Mucosa of descending colon (tissue), 3 donors: Measurements from ENCODE around the gene ARNT2. TPM values are rescaled to one million over a fixed set of nuclear protein-coding genes. Genes with fewer than 3 reads are reported as not detected.

Source experiments
- ATAC-seq: fragments of 200-7000 bp; cut with Tn5 transposase; one replicate; pipeline ENCODE4 v1.9.1; 2020; ENCODE audit warnings: mild to moderate bottlenecking, moderate library complexity
- DNase-seq, 3 donors: peaks; one replicate each; pipeline ENCODE4 v3.0.0-alpha.2; 2020
- H3K36me3 ChIP-seq: fragments of 200-600 bp; one replicate; pipeline ENCODE4 v1.8.0; 2021; ENCODE audit warnings: low read depth, mild to moderate bottlenecking
- H3K4me1 ChIP-seq: fragments of 200-600 bp; one replicate; pipeline ENCODE4 v1.8.0; 2021; ENCODE audit warnings: low read depth, mild to moderate bottlenecking
- H3K4me3 ChIP-seq: fragments of 200-600 bp; one replicate; pipeline ENCODE4 v1.8.0; 2021; ENCODE audit warnings: mild to moderate bottlenecking
- H3K9me3 ChIP-seq: fragments of 200-600 bp; one replicate; pipeline ENCODE4 v1.8.0; 2021; ENCODE audit warnings: mild to moderate bottlenecking
- intact Hi-C, 2 donors: fragments of 100-400 bp; cut with DNase I in 1 of 2; cut with micrococcal nuclease in 1 of 2; formaldehyde crosslinking; loops; one replicate each; pipeline versions ENCODE4 v1.11.0 to v1.11.1; 2022; cut with DNase I, micrococcal nuclease
- long read RNA-seq, 2 donors: library from polyadenylated mRNA; unstranded; transcript quantifications; one replicate each; pipeline ENCODE4 v2.0.0, GENCODE V29; 2019 to 2021
- total RNA-seq, 3 donors: library from RNA; stranded (reverse); fragmentation: NEBNext Ultra II Directional in 2 of 3; extraction: Animal tissue kit (Norgen Biotek cat#: 25700) in 2 of 3; gene quantifications; one replicate each; pipeline versions ENCODE4 v1.2.1 to v1.2.4, GENCODE V29; 2021 to 2023
- TF ChIP-seq, protein P1 (sequence below): fragments of 200-600 bp; IDR thresholded peaks from one replicate; pipeline ENCODE4 v1.8.0; 2022; ENCODE audit warnings: antibody characterized with exemption, mild to moderate bottlenecking
- donor health status: DM: no; HTN: no; CAD: no; lungs with moderate emphysema.
- donor health status: DM: no; HTN: no; CAD: no.
- donor health status: DM: no; HTN: yes; CAD: no.

ARNT2 gene
- total RNA-seq, result 10 to 100 TPM in 1 of 3 donors, 1 to 10 TPM in 2; 2.8 to 11.1 (median 3.2) TPM
- long read RNA-seq, donor 1, full-length matches to known transcripts, result 3 of 13 reads
- long read RNA-seq, donor 1, partial matches to known transcripts, result 3 of 13 reads
- long read RNA-seq, donor 1, other reads (novel, unspliced or antisense), result 7 of 13 reads
- long read RNA-seq, donor 2, partial matches to known transcripts, result 0 of 1 reads
- long read RNA-seq, donor 2, other reads (novel, unspliced or antisense), result 1 of 1 reads

DNA sequence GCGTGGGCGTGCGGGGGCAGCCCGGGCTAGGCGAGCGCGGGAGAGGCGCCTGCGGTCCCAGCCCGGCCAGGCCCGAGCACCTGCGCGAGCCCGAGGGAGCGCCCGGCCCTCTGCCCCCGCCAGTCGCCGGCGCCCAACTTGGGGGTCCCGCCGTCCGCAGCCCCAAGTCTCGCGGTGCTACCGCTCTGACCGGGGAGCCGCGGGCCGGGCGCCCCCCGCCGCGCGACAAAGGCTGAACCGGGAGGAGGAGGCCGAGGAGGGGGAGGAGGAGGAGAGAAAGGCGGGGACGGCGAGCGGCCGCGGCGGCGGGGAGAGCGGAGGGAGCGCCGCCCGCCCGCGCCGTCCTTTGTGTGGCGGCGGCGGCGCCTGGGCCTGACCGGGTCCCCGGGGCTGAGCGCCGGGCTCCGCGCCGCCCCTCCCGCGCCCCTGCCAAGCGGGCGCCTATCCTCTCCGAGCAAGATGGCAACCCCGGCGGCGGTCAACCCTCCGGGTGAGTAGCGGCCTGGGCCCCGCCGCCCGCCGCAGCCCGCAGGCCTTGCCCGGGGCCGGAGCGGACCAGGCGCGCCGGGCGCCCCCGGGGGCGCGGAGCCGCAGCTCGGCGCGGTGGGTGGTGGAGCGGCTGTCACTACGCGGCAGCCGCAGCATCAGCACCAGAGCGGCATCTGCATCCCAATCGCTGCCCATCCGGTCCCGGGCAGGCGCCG lies at the start of gene ARNT2:
Gene ARNT2, plus strand, starts transcription at position 326 of the 704 bp plus-strand sequence. Its CDS starts 134 bp downstream, at position 460.
- H3K9me3 ChIP-seq, result no peaks in the 10 kb centered on the region
- intact Hi-C loops, result no loop called here
- H3K4me1 ChIP-seq, result no peaks in the 10 kb centered on the region
- TF ChIP-seq, protein P1, sequence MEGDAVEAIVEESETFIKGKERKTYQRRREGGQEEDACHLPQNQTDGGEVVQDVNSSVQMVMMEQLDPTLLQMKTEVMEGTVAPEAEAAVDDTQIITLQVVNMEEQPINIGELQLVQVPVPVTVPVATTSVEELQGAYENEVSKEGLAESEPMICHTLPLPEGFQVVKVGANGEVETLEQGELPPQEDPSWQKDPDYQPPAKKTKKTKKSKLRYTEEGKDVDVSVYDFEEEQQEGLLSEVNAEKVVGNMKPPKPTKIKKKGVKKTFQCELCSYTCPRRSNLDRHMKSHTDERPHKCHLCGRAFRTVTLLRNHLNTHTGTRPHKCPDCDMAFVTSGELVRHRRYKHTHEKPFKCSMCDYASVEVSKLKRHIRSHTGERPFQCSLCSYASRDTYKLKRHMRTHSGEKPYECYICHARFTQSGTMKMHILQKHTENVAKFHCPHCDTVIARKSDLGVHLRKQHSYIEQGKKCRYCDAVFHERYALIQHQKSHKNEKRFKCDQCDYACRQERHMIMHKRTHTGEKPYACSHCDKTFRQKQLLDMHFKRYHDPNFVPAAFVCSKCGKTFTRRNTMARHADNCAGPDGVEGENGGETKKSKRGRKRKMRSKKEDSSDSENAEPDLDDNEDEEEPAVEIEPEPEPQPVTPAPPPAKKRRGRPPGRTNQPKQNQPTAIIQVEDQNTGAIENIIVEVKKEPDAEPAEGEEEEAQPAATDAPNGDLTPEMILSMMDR, result no peak
- no peaks in the 10 kb centered on the region for H3K36me3 ChIP-seq
- H3K4me3 ChIP-seq, result no peak within 1 kb of the TSS
- DNase-seq (peak in 1 of 3 donors; percentile 36), ATAC-seq (peak; percentile 71)

DNA sequence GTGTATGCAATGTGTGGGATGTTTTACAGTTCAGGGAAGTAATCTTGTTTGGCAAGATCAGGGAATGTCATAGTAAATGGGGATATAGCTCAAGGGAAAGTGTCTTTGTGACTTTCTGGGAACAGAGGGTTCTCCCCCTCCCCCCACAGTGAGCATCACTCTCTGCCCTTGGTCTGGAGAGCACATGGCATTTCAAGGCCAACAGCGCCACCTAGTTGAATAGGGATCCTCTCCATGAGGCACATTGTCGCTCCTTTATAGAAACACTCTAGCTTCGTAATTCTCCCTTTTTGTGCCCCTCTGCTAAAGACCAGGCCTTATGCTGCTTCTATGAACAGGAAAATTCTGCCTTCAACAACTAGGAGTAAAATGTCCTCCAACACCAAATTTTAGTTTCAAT lies 37.1 kb upstream of the ARNT2 start:
- Histone ChIP-seq H3K9me3 (peaks cover 33% of the 10 kb centered on the region), H3K36me3 (no peaks in the 10 kb centered on the region), H3K4me3 (no peak overlapping the region), H3K4me1 (no peaks in the 10 kb centered on the region)
- ATAC-seq (no peak), DNase-seq (peak in 1 of 3 donors; percentile 3)
- intact Hi-C loops, result no loop called here
- TF ChIP-seq, protein P1, result no peak

DNA sequence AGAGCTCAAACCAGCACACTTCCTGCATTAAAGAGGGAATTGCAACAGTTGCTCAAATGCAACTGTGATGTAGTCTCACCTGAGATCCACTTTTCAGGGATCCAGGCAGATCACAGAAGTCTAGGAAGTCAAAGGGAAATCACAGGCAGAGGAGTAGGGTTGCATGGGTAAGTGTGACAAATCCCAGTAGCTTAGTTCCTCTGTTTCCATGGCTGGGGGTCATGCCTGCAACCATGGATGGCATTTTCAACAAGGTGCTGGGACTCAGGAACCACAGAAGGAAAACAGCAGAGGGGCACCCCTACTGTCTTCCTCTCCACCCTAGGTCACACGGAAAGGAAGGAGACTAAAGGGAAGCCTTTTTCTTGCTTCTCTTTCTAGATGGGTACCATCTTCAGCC lies 36.5 kb upstream of the ARNT2 start:
- intact Hi-C loops, result no loop called here
- Histone ChIP-seq H3K9me3 (peaks cover 33% of the 10 kb centered on the region), H3K4me1 (no peaks in the 10 kb centered on the region)

DNA sequence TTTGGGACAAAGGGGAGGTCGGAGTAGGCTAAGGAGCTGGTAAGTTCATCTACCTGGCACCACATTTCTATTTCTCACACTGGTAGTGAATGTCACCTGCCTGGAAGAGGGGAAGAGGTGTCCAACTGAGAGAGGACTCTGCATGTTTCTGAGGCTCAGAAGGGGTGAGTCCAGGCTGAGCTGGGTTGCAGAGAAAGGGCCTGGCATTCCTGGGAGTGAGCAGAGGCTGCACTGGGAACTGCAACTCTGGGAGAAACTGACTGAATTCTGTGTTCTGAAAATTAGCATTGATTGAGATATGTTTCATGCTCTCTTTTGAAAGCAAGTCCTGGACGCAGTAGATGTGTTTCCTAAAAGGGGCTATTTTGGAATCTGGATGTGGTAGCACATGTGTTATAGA lies 32.3 kb upstream of the ARNT2 start:
- Histone ChIP-seq H3K9me3 (peaks cover 23% of the 10 kb centered on the region), H3K4me1 (no peaks in the 10 kb centered on the region), H3K4me3 (no peak overlapping the region), H3K36me3 (no peaks in the 10 kb centered on the region)
- intact Hi-C loops, result no loop called here
- no peak for DNase-seq
- no peak for ATAC-seq
- TF ChIP-seq, protein P1, result no peak

More for the DNA sequence above, 36.5 kb upstream of the ARNT2 start:
- ATAC-seq (no peak), DNase-seq (no peak)
- Histone ChIP-seq H3K4me3 (no peak overlapping the region), H3K36me3 (no peaks in the 10 kb centered on the region)
- TF ChIP-seq, protein P1, result no peak

DNA sequence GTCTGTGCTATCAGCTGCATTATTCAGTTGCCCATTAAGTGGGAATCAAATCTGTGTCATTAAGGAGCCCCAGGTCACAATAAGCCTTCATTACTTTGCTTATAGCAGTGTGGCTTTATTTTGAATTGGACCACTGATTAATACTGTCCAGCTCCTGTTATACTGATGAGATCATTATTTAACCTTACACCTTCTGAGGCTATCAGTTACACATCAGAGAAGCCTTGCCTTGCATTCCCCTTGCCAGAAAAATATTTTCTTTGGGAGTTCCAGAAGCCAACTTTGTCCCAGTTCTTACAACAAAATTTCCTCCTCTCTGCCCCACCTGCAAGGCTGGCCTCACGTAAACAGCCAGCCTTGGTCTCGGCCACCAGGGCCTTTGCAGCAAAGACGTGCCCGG lies 29.7 kb upstream of the ARNT2 start:
- TF ChIP-seq, protein P1, result no peak
- Histone ChIP-seq H3K36me3 (no peaks in the 10 kb centered on the region), H3K9me3 (no peaks in the 10 kb centered on the region), H3K4me1 (no peaks in the 10 kb centered on the region), H3K4me3 (no peak overlapping the region)
- no peak for DNase-seq
- no peak for ATAC-seq
- intact Hi-C loops, result no loop called here
